ENCODE data around the gene BOLA2.
"Not testable (repeated sequence)": the region's sequence is repeated elsewhere in the genome, so short reads cannot be mapped to it uniquely, and the experiment has no call there.

Gene BOLA2

GRCh38 chr16:29454269-29454668, at the start of gene BOLA2, which contains the start of gene SLX1B:
TSS of gene BOLA2 (minus strand) at chr16:29454351. CDS start at chr16:29454253, 98 bp downstream.
TSS of gene SLX1B (plus strand) at chr16:29454533.
- not testable (repeated sequence) for DNase-seq (ENCODE audit: low spot score)

DNA sequence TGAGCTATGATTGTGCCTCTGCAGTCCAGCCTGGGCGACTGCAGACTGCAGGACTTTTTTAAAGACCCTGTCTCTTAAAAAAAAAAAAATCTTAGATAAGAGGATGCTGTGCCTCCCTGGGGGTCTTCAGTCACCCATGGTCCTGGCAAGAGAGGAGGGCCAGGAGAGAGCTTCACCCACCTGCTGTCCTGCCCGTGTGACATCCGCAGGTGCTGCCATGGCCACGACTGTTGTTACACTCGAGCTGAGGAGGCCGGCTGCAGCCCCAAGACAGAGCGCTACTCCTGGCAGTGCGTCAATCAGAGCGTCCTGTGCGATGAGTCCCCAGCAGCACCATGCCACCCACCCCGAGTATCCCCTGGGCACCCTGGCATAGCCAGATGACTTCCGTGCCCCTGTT, 28.1 kb upstream of the BOLA2 start:
- not testable (repeated sequence) for DNase-seq (ENCODE audit: low spot score)

DNA sequence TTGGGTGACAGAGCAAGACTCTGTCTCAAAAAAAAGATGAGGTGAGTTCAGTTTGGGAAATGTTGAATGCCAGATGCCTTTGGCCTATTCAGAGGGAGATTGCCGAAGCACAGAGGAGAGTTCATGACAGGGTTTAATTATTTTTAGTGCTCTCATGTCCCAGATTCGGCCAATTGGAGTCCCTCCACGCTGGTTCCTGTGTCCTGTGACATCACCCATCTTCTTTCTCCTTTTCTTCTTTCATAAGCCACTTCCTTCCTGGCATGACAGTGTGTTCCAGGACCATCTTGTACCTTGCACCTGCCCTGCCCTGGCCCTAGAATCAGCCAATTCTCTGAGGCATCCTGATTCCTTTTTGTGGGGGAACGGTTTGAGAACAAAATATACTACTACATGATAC, 17.9 kb upstream of the BOLA2 start:
- DNase-seq (ENCODE audit: low spot score): not testable (repeated sequence)

GRCh38 chr16:29469660-29470059, 15.5 kb upstream of the BOLA2 start:
- not testable (repeated sequence) for DNase-seq (ENCODE audit: low spot score)

- not testable (repeated sequence) for DNase-seq (ENCODE audit: low spot score)
Measured at GRCh38 chr16:29467654-29468366, 13.7 kb upstream of the BOLA2 start.

DNA sequence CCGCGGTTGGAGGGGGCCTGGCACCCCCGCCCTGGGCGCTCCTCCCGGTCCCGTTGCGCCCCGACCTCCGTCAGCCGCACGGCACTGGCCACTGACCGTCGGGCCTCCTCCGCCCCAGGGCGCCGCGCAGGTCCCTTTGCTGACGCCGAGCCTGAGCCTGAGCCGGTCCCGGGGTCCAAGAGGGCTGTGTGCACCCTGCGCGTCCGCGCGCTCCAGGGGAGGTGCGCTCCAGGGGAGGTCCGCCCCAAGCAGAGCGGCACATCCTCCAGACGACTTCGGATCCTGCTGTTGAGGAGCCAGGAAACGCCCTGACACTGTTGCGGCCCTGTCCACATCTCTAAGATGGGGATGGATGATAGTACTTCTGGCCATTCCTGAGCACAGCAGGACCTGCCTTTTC, 12.8 kb upstream of the BOLA2 start:
- DNase-seq (ENCODE audit: low spot score): not testable (repeated sequence)

DNA sequence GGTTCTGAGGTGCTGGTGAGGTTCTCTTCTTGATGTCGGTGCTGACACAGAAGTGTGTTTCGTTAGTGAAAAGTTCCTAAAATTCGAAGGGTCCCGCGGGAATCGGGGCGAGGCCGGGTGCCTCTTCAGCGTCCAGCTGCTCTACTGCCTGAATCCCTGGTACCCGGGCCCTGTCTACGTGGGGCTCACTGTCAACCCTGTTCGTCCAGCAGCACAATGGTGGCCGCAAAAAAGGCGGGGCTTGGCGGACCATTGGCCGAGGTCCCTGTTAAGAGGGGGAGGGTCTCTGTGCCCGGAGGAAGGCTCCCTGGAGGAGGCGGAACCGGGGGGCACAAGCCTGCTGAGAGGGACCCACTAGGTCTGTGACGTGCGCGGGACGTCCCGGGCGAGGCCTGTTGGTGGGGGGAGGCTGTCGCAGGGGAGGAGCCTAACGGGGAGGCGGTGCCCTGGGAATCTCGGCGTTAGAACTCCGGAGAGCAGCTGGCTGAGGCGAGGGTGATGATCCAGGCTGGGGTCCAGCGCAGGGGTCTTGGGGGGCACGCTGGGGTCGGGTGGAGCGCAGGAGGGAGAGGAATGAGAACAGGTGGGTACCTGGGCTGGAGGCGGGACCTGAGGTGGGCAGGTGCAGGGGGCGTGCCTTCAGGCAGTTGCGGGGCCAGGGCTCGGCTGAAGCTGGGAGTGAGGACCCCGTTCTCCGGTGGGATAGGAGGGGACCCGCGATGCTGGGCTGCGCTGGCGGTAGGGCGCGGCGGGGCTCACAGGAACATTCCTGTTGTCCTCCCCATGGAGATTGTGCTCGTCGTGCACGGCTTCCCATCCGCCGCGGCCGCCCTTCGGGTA, 12.1 kb upstream of the BOLA2 start:
- DNase-seq (ENCODE audit: low spot score): not testable (repeated sequence)

DNA sequence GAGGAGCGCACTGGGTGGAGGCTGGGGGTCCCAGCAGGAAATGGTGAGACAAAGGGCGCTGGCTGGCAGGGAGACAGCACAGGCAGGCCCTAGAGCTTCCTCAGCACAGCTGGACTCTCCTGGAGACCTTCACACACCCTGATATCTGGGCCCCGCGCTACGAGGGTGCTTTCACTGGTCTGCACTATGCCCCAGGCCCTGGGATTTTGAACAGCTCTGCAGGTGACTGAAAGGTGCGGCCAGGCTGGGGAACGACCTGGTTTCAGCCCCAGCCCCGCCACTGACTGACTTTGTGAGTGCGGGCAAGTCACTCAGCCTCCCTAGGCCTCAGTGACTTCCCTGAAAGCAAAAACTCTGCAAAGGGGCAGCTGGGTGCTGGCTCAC, 6.5 kb upstream of the BOLA2 start:
- not testable (repeated sequence) for DNase-seq (ENCODE audit: low spot score)

GRCh38 chr16:29459706-29460646, 5.8 kb upstream of the BOLA2 start, which contains the start of gene SULT1A4:
TSS of gene SULT1A4 (plus strand) at chr16:29459913. CDS start at chr16:29461386, 1,473 bp downstream.
- not testable (repeated sequence) for DNase-seq (ENCODE audit: low spot score)

DNA sequence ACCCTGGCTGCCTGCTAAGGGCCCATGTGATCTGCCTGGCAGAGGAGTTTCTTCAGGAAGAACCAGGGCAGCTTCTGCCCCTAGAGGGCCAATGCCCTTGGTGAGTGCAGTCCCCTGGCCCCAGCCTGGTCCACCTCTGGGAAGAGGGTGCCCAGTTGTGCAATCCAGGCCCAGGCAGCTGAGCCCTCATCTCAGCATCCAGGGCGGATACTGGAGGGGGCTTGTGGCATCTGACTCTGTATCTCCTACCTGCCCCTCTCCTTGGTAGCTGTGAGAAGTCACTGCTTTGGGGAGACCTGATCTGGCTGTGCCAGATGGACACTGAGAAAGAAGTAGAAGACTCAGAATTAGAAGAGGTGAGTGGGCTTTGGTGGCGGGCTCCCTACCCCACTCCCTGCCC, 3.5 kb upstream of the BOLA2 start:
- DNase-seq (ENCODE audit: low spot score): not testable (repeated sequence)

DNA sequence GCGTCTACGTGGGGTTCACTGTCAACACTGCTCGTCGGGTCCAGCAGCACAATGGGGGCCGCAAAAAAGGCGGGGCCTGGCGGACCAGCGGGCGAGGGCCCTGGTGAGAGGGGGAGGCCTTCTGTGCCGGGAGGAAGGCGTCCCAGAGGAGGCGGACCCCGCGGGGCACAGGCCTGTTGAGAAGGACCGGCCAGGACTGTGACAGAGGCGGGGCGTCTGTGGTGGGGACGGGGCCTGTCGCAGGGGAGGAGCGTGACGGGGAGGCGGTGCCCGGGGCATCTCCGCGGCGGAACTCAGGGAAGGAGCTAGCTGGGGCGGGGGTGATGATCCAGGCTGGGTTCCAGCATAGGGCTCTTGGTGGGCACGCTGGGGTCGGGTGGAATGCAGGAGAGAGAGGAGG, 677 bp upstream of the BOLA2 start:
- DNase-seq (ENCODE audit: low spot score): not testable (repeated sequence)

- DNase-seq (ENCODE audit: low spot score): not testable (repeated sequence)
Measured at GRCh38 chr16:29453754-29454153, 397 bp downstream of the BOLA2 start.

DNA sequence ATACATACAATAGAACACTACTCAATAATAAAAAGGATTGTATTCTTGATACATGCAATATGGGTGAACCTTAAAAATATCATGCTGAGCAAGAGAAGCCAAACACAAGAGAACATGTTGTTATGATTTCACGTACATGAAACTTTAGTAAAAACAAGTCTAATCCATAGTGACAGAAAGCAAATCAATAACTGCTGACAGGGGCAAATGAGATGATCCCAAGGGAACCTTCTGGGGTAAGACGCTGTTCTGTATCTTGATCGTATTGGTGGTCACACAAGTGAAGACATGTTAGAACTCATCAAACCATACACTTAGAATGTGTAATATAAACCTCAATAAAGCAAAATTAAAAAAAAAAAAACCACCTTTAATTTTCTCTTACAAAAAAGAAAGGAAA, 28.8 kb downstream of the BOLA2 start:
- not testable (repeated sequence) for DNase-seq (ENCODE audit: low spot score)

GRCh38 chr16:29423587-29423986, 30.6 kb downstream of the BOLA2 start:
- DNase-seq (ENCODE audit: low spot score): not testable (repeated sequence)

DNA sequence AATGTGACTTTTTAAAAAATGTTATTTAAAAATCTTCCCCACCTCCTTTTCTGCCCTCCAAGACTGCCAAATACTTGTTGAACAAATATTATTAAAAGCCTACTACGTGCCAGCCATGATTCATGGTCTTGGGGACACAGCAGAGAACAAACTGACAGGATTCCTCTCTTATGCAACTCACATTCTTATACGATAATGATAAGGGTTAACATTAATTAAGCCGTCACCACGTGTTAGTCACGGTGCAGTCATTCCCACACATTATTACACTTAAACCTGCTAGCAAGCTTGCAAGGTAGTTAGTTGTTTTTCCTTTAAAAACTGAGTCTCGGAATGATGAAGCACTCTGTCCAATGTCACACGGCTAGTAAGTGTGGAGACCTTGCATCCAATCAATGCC, 48.9 kb downstream of the BOLA2 start:
- not testable (repeated sequence) for DNase-seq (ENCODE audit: low spot score)

All from D341Med (cell line).